CD4-positive, alpha-beta T cell treated with Interleukin-4 for 1 hour (primary cell): ENCODE results near the gene OR4D2.
A peak's percentile ranks its signal among the peaks of the same experiment; 100 is the strongest.

Experiments used
- DNase-seq, 2 donors: peaks; one replicate each; pipeline ENCODE4 v3.0.0-alpha.2; 2020 to 2022

OR4D2 gene

DNA sequence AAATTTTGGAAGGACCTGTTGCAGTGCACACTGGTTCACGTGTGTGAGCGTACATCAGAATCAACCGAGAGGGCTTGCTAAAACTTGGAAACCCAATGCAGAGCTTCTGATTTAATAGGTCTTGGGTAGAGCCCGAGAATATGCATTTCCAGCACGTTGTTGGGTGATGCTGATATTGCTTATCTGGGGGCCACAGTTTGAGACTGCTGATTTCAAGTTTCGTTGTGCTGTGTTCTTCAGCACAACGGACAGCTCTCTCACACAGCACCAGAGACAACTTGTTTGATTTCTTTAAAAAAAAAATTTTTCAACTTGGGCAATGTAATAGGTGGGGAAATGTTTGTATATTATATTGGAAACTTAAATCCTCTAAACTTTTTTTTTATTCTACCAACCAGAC lies 9.4 kb downstream of the OR4D2 start:
- DNase-seq: no peak

DNA sequence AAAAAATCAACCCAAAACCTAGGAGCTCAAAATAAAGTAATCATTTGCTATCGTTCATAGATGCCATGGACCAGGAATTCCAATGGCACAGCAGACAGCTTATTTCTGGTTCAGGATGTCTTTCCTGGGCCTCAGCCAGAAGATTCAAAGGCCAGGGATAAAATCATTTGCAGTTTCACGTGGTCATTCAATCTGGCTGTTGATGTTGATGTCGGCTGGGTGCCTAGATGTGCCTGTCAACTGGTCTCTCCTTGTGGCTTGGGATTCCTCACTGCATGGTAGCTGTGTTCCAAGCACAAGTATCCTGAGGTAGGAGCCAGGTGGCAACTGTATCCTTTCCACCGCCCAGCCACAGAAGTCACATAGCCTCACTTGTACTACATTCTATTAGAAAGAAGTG lies 15.0 kb downstream of the OR4D2 start:
- DNase-seq: no peak

DNA sequence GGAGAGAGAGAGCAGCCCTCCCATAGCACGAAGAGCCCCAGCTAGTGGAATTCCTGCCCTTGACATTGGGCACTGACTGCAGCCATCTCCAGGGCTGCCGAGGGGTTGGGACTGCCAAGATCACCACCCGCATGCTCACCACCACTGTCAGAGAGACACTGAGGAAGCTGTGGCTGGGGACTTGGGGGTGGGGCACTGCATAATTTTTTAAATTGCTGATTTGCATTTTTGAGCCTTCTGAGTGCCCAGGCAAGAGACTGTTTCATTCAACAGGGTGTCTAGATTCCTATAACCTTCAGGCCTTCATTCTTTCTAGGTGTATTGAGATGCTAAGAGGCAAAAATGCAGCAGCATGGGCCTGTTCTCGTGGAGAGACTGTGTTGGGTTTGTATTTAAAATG lies 16.7 kb downstream of the OR4D2 start:
- no peak for DNase-seq

DNA sequence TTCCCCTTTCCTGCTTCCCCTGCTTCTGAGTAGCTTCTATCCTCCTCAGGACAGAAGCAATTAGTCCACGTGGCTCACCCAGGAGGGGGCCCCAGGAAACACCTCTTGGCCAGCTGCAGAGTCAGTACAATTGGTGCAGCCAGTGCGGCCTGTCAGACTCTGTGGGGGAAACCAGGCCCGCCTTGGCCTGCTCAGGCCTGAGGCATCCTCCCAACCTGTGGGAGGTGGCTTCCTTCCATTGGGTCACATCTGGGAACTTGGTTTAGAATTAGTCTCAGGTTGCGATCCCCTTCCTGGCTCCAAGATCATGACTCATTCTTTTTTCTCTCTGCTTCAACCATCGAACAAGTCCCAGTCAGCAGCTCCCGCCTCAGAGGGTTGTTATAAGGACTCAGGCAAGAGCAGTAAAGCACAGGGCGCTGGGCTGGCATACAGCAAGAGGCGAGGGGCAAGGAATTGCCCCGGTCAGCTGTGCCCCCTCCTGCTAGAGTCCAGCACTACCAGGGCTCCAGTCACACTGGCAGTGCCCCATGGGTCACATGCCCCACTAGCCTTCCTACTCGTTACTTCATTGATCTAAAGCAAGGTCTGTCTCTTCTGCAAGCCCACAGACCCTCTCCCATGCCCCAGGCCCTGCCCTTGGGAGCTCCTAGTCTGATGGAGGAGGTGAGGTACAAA lies 17.7 kb downstream of the OR4D2 start:
- DNase-seq: no peak

DNA sequence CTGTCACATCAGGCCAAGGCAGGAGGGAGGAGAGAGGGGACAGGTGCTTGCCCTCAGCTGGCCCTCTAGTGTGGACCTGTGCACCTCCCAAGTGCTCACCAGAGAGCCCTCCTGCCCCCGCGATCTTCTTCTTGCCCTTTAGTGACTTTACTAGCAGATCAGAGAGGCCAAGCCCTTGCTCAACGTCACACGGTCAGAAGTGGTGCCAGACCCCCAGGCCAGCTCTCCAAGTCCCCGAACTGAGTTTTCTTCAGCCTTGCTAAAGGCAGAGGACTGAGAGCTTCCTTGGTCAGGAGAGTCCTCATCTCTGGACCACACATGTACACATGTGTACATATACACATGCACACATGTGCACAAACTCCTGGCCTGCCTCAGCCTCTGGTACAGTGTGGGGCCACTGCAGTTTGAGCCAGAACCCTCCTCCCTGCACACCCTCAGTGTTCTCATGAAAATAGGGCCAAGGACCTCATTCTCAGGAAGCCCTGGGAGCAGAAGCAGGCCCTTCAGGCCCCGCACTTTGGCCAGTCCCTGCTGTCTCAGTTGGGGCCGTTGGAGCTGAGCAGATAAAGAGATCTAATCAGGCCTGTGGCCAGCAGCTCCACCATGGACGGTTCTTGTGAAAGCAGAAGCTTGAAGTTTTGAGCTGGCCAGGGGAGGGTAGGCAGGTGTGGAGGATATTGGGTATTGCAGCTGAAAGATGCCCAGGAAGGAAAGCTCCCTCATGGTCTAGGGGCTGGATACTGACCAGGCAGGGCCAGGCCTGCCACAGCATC lies 18.4 kb downstream of the OR4D2 start:
- no peak for DNase-seq

DNA sequence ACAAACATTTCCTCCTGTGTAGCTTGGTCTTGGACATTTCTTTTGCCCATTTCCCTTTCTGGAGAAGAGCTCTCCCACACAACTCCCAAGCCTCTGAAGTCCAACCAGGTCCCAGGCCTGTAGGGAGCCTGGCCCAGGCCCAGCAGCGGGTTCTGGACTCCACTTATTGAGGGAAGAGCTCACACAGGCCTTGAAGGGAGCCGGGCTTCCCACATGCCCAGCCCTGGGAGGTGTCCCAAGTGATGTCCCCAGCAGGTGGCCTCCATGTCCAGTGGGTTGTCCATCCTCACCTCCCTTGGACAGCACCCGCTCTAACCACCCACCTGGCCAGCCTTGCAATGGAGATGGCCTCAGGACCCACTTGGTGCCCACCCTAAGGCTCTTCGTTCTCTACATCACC lies 19.8 kb downstream of the OR4D2 start:
- no peak for DNase-seq

DNA sequence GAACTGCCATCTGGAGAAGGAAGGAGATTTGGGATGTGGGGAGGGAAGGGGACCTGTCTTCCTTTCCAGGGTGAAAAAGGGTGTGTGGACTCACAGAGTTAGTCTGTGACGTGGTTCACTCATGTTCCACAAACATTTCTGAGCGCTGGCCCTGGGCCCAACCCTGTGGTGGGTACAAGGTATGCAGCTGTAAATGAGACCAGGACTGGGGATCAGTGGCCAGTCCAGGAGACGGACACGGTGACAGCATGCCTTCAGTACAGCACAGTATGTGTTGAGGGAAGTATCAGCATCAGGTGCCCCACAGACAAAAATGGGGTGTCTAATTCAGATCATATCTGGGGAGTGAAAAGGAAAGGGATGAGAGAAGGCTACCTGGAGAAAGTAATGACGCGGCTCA lies 20.3 kb downstream of the OR4D2 start:
- DNase-seq: no peak

DNA sequence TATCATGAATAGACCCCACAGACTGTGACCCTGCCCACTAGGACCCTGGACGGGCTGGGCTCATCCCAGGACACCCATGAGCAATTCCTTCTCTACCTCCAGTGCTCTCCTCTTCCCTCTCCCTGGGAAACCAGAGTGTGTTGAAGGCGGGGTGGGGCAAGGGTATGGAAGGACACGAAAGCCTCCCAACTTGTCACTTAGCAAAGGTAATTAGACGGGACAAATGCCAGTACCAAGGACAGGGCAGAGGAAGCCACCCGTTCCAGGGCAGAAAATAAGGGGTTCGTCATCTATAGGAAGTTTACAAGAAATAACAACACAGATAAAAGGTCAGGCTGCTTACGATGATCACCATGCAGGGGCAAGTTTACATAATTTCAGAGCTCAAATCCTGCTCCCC lies 20.9 kb downstream of the OR4D2 start:
- no peak for DNase-seq

DNA sequence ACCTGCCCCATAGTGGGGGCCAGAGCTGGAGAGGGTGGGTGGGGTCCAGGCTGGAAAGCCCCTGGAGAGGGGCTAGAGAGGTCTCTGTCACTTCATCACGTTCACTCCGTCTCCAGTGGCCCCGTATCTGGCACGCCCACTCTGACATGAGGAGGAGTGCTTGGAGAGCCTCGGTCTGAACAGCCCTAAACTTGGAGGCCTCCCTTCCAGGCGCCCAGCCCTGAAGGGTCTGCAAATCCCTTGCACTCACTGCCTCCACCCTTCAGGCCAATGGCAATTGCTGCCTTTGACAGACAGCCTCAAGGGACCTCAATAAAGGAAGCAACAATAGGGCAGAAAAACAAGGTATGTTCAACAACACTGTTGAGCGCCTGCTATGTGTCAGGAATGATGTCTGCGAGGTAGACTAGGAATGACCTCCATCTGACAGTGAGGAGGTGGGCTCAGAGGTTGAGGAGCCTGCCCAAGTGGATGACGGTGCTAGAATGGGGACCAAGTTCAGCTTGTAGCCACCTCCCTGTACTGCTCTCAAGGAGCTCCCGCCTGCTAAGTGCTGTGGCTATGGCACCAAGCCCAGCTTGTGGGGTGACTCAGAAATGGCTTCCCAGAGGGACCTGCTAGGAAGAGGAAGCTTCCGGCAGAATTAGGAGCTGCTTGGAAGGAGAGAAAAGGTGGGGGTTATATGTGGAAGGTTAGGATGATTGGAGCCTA lies 22.8 kb downstream of the OR4D2 start:
- no peak for DNase-seq

DNA sequence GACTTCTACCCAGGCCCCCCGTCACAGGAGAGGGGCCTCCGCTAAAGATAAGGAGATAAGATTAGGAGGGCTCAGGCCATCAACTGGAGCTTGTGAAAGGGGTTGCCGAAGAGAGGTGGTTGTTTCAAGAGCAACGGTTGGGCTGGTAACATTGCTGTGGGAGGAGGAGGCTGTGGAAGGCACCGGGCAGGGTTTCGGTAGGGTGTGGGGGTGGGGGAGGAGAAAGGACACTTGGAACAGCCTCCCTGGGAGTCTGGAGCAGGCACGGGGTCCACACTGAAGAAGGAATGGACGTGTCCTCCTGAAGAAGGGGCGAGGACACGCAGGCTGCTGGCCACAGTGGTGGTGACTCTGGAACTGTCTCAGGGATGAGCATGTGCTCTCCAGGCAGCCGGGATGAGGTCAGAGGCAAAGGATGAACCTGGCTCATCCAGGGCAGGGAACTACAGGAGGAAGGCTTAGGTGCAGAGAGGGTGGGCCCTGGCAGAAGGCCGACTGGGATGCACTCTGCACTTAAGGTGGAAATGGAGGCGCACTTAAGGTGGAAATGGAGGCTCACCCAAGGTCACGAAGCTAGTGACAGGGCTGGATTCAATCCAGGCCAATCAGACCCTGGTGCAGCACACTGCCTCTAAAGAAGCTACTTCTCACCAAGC lies 24.6 kb downstream of the OR4D2 start:
- no peak for DNase-seq

DNA sequence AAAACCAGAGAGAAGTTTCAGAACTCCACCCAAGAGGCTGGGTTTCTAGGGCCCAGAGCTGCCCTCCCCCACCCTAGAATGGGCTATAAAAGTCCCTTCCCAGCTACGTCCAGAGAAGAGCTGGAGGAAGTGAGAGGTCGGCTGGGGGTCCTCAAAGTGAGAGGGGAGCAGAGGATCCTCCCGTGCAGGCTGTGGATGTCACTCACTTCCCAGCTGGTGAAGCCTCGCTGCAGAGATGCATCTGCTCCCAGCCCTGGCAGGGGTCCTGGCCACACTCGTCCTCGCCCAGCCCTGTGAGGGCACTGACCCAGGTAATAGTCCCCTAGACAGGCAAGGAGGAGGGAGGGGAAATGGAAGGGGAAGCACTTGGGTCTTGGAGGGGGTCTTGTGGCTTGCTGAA lies 25.8 kb downstream of the OR4D2 start, which contains the start of gene EPX:
EPX (plus strand) TSS at position 115 of the 400 bp plus-strand sequence; CDS start at position 236, 121 bp downstream.
- DNase-seq: no peak

DNA sequence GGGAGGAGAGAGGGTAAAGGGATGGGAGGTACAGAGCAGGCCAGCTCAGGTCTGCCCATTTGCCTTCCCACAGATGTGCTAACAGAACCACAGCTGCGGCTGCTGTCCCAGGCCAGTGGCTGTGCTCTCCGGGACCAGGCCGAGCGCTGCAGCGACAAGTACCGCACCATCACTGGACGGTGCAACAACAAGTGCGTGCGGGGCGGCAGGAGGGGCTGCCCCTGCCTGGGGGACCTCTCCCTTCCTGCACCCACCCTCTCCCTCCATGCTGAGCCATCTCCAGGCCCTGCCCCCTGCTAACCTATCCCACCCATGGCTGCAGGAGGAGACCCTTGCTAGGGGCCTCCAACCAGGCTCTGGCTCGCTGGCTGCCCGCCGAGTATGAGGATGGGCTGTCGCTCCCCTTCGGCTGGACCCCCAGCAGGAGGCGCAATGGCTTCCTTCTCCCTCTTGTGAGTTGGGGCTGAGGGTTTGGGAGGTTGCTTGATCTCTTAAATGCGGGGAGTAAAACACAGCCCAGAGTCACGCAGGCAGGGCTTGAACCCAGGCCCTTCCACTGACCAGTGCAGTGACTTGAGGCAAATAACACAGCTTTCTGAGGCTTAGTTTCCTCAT lies 27.0 kb downstream of the OR4D2 start:
- DNase-seq: no peak

DNA sequence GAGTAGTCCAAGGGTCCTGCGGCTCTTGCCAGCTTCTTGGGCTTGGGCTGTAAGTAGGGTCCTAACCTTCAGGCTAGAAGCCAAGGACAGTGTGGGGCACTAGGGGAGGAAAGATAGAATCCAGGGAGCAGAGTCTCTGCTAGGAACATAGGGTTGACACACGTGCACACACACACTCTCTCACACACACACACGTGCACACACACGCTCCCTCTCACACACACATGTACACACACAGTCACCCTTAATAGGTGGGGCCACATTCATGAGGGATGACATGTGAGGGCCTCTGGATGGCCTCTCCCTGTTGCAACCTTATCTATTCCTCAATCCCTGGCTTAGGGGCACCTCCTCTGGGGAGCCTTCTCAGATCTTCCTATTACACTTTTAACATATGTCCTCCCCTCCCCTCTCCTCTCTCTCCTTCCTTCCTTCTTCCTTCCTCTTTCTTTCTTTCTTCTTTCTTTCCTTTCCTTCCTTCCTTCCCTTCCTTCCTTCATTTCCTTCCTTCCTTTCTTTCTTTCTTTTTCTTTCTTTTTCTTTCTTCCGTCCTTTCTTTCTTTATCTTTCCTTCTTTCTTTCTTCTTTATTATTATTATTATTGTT lies 28.8 kb downstream of the OR4D2 start:
- no peak for DNase-seq

DNA sequence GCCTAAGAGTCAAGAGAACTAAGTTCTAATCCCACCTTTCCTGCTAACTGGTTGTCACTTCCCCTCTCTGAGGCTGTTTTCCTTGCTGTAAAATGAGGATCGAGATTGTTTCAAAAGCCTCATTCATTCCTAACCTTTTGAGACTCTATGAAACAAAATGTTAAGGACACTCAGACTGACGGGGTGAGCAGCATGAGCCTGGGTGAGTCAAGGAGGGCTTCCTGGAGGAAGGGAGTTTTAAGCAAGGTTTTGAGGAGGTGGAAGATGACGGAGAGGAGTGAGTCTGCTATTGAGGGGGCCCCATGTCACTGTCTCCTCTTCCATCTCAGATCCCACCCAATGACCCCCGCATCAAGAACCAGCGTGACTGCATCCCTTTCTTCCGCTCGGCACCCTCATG lies 29.8 kb downstream of the OR4D2 start:
- no peak for DNase-seq

DNA sequence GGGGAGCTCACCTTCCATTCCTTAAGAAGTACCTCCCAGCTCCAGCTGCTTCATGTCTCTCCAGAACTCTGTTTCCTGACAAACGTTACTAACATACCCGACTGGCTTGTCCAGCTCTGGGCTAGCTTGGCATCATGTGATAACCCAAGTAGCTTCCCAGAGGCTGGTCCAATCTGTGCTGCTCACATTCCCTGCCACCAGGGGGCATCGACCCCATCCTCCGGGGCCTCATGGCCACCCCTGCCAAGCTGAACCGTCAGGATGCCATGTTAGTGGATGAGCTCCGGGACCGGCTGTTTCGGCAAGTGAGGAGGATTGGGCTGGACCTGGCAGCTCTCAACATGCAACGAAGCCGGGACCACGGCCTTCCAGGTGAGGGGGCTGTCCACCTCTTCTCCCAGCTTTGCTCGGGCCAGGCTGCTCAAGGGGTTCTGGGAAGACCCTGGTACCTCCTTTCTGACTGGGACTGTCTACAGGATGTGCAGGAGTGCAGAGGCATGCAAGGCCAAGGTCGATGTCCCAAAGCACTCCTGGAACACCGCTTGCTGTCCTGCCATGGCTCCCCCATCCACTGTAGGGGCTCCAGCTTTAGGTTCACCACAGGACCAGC lies 33.3 kb downstream of the OR4D2 start:
- peak; percentile 52 to 59 for DNase-seq

DNA sequence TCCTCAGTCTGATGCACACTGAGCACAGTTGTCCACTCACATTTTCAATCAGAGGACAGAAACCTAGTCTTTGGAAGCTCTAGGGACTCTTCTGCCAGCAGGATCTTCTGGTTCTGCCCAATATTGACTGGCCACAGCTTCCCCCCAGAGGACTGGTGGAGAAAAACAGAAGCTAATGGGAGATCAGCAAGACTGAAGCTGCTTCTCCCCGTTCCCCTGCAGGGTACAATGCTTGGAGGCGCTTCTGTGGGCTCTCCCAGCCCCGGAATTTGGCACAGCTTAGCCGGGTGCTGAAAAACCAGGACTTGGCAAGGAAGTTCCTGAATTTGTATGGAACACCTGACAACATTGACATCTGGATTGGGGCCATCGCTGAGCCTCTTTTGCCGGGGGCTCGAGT lies 36.1 kb downstream of the OR4D2 start:
- DNase-seq: no peak

DNA sequence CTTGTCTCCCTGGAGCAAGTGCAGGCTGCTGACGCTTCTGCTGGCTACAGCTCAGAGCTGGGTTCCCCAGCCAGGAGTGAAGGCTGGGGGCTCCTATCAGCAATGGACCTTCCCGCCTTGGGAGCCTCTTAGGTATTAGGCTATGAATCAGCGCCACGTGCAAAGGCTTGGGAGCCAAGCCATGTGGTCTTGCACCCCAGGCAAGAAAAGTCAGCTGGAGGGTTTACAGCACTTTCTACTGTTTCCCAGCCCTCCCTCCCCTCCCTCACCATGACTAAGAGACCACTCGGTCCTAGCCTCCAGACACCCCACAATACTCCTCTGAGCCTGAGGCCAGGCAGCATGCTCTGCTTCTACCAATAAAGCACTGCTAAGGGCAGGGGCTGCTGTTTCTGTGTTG lies 38.0 kb downstream of the OR4D2 start:
- no peak for DNase-seq

DNA sequence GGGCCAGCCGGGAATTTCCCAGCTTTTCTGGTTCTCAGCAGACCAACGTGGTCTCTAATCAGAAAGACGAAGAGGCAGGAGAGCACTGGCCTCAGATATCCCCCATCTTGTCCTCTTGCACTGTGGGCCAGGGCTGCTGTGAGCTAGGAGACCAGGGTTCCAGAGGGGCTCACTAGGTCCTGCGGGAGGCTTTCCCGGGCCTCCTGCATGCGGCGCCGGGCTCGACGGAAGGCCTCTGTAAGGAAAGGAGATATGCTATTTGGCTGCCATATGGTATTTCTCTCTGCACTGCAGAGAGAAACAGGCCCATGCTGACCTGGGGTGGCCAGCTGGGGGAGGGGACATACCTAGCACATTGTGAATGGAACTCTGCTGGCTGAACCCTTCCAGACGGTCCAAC lies 39.2 kb downstream of the OR4D2 start:
- no peak for DNase-seq

DNA sequence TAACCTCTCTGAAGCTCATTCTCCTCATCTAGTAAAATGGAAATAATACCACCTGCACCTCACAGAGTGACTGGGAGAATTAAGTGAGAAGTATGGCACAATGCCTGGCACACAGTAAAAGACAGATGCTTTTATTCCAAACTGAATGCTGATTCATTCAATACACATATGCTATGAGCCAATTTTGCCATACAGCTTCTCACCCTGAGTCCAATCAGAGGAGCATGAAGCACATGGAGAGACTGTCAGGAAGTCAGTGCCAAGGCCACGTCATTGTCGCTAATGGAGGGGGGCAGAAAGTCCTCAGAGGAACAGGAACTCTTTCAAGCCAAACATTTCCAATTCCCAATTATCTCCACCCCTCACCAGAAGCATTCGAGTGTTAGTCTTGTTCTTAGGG lies 40.7 kb downstream of the OR4D2 start:
- no peak for DNase-seq

DNA sequence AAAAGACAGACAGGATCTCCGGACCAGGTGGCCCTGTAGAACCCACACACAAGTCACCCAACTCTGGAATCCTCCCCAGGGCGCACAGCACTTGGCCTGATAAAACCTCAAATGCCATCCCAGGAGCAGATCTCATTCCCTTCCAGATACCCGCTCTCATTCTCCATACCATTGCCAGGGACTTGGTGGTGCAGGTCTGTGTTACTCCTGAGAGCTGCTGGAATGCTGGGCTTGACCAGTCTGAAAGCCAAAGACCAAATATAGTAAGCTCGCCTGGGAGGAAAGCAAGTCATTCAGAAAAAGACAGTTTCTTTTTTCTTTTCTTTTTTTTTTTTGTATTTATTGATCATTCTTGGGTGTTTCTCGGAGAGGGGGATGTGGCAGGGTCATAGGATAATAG lies 41.6 kb downstream of the OR4D2 start:
- DNase-seq: no peak

DNA sequence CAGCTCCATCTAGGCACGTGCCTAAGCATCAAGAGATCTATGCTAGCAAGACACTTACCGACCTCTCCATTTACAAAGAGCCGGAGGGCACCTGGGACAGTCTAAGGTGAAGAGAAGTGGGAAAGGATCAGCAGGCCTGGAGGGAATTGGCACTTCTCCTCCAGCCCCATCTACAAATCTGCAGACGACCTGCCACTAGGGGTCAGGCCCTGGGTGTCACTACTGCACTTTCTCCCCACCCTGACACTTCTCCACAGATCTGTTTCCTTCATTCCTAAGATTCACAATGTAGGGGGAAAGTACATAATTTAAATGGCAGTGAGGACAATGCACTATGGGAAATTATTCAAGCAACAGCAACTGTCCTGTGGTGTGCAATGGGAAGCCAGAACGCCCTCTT lies 44.1 kb downstream of the OR4D2 start:
- no peak for DNase-seq

DNA sequence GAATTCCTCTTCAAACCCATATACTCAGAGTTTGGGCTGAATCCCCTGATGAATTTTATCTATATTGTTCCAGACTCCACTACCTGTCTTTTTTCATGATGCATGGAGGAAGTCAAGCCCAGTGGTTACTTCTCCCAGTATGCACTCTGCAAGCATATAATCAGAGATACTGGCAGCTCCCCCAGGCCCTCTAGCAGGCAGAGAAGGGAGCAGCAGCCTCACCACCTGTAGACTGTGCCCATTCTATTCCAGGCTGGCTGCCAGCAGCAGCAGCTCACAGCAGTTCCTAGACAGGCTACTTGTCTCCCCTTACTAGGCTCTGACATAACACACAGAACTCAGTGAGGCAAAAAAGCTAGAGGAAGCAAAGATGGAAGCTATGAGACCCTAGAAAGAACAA lies 48.9 kb downstream of the OR4D2 start:
- DNase-seq: no peak
